Mononuclear cell (primary cell): ENCODE measurements around the gene OR51B6. TPM values are rescaled to one million over a fixed set of nuclear protein-coding genes. Genes with fewer than 3 reads are reported as not detected.
"Not testable (repeated sequence)": the region's sequence is repeated elsewhere in the genome, so short reads cannot be mapped to it uniquely, and the experiment has no call there.

Experiments used
- H3K27me3 ChIP-seq: 2 replicates; pipeline ENCODE4 v1.6.0; 2011; ENCODE audit warnings: low read length, control low read depth; ENCODE audit not compliant: insufficient read depth
- H3K4me1 ChIP-seq: 2 replicates; pipeline ENCODE4 v1.5.1; 2011; ENCODE audit warnings: mild to moderate bottlenecking, low read length, control low read depth; ENCODE audit not compliant: insufficient read depth
- H3K4me3 ChIP-seq: 2 replicates; pipeline ENCODE4 v1.5.1; 2011; ENCODE audit warnings: mild to moderate bottlenecking, low read length, moderate library complexity
- H3K9me3 ChIP-seq: 2 replicates; pipeline ENCODE4 v1.5.1; 2011; ENCODE audit warnings: low read depth, mild to moderate bottlenecking, control low read depth, low read length
- total RNA-seq: library from RNA; depleted of rRNA; stranded (reverse); fragments of >200 nt; gene quantifications from one replicate; pipeline ENCODE4 v1.2.3, GENCODE V29; 2012

Gene OR51B6
- total RNA-seq, 1 donor, result not detected

DNA sequence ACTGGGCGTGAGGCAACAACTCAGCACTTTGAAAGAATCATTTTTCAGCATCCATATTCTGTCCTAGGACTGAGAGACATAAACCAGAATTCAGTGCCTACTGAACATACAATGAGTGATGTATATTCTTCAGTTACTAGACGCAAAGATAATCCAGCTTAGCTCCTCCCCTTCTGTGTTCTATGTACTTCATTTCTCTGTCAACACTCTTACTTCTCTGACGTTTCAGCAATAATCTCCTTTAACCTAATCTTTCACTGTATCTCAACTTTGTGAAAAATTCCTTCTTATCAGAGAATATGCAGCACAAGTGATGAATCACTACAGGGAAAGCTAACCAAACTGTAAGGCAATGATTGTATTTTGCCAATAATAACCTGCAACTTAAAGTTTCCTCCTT is 5.5 kb upstream of the OR51B6 start:
- Histone ChIP-seq H3K27me3 (no peaks in the 10 kb centered on the region), H3K4me3 (no peak overlapping the region), H3K4me1 (no peaks in the 10 kb centered on the region), H3K9me3 (no peaks in the 10 kb centered on the region)

- Histone ChIP-seq H3K27me3 (no peaks in the 10 kb centered on the region), H3K4me1 (no peaks in the 10 kb centered on the region), H3K9me3 (no peaks in the 10 kb centered on the region)
Measured at GRCh38 chr11:5348551-5349194, 2.6 kb upstream of the OR51B6 start.

DNA sequence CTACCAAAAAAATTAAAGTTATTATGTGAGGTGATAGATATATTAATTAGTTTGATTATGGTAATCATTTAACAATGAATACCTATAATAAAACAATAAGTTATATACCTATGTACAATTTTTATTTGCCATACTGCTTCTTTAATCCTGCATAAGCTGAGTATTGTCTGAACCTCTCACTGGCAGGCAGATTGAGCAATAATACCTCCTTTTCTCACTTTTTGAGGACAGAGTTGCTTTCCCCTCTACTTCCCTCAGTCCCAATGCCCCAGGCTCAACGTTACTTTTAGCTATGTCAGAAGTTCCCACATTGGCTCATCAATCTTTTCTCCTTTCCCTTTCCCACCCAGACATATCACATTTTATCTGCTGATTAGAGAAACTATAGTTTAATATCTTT is 1.8 kb upstream of the OR51B6 start:
- H3K4me1 ChIP-seq, result no peaks in the 10 kb centered on the region
- no peaks in the 10 kb centered on the region for H3K27me3 ChIP-seq
- H3K4me3 ChIP-seq, result no peak overlapping the region
- H3K9me3 ChIP-seq, result no peaks in the 10 kb centered on the region

More at GRCh38 chr11:5348551-5349194, 2.6 kb upstream of the OR51B6 start:
- H3K4me3 ChIP-seq, result no peak overlapping the region

DNA sequence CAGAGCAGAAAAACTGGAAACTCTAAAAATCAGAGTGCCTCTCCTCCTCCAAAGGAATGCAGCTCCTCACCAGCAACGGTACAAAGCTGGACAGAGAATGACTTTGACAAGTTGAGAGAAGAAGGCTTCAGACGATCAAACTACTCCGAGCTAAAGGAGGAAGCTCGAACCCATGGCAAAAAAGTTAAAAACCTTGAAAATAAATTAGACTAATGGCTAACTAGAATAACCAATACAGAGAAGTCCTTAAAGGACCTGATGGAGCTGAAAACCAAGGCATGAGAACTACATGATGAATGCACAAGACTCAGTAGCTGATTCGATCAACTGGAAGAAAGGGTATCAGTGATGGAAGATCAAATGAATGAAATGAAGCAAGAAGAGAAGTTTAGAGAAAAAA is 4.7 kb downstream of the OR51B6 start:
- H3K4me1 ChIP-seq, H3K9me3 ChIP-seq, H3K27me3 ChIP-seq, H3K4me3 ChIP-seq: not testable (repeated sequence)

DNA sequence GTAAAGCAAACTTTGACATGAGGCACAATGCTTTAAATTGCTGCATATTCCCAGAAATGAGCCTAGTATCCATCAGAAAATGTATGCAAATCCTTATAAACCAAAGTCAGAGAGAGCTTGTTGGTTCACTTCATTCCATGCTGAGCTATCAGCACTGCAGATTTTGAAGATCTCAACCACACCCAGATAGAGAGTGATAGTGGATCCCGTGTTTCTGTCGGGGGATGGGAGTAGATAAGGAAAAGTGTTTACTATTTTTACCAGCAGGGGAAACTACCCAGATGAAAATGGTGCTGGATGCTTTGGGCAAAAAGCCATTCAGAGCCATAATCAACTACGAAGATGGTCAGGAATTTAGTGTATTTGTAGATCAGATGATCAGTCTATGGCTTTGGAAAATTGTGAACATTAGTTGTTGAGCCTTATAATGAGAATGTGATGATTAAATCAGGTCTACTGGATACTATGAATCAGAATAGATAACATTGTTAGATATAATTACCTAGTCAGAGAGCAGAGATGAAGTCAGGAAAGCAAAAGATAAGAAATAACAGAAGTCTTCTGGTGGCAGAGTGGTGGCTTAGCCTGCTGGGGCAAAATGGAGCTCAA is 10.8 kb downstream of the OR51B6 start:
- H3K27me3 ChIP-seq, result no peaks in the 10 kb centered on the region

DNA sequence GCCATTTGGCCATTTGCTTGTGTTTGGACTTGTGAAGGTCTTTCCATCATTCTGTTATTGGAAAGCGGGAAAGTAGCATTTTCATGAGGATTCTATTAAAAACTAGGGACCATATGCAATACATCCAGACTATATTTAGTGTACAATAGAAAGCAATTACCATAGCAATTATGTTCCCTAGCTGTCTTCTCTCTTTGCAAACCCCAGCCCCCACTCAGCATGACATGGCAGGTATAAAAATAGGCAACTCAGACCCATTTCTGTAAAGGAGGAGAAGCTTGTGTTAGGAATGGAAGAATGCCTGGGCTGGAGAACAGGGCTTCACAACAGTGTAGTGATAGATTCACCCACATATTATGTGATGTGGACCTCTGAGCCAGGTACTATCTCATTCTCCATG is 12.4 kb downstream of the OR51B6 start:
- no peaks in the 10 kb centered on the region for H3K9me3 ChIP-seq
- H3K4me1 ChIP-seq, result no peaks in the 10 kb centered on the region
- H3K27me3 ChIP-seq, result no peaks in the 10 kb centered on the region
- H3K4me3 ChIP-seq, result no peak overlapping the region

More for the DNA sequence above, 10.8 kb downstream of the OR51B6 start:
- Histone ChIP-seq H3K4me1 (no peaks in the 10 kb centered on the region), H3K4me3 (no peak overlapping the region), H3K9me3 (no peaks in the 10 kb centered on the region)

GRCh38 chr11:5364214-5364613 is 12.9 kb downstream of the OR51B6 start:
- Histone ChIP-seq H3K4me3 (no peak overlapping the region), H3K4me1 (no peaks in the 10 kb centered on the region), H3K27me3 (no peaks in the 10 kb centered on the region), H3K9me3 (no peaks in the 10 kb centered on the region)

- H3K4me3 ChIP-seq, H3K9me3 ChIP-seq, H3K27me3 ChIP-seq, H3K4me1 ChIP-seq: not testable (repeated sequence)
Measured at GRCh38 chr11:5366365-5366764, 15.1 kb downstream of the OR51B6 start.

DNA sequence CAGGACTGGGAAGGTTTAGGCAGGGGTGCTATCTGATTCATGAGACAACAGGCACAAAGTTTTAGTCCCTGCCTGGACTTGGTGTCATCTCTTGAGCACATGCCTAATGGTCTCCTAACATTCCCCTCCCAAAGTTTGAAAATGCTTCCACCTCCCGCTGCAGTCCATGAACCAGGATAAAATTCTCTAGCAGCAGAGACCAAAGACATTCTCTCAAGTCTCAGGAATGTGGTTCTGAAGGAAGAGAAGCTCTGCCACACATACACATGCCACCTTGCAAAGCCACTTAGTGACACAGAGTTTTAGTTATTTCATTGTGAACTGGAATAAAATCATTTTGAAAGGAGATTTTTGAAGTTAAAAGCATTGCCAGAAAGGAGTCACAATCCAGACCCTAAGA is 15.5 kb downstream of the OR51B6 start:
- Histone ChIP-seq H3K4me1 (no peaks in the 10 kb centered on the region), H3K27me3 (no peaks in the 10 kb centered on the region), H3K4me3 (no peak overlapping the region), H3K9me3 (no peaks in the 10 kb centered on the region)

DNA sequence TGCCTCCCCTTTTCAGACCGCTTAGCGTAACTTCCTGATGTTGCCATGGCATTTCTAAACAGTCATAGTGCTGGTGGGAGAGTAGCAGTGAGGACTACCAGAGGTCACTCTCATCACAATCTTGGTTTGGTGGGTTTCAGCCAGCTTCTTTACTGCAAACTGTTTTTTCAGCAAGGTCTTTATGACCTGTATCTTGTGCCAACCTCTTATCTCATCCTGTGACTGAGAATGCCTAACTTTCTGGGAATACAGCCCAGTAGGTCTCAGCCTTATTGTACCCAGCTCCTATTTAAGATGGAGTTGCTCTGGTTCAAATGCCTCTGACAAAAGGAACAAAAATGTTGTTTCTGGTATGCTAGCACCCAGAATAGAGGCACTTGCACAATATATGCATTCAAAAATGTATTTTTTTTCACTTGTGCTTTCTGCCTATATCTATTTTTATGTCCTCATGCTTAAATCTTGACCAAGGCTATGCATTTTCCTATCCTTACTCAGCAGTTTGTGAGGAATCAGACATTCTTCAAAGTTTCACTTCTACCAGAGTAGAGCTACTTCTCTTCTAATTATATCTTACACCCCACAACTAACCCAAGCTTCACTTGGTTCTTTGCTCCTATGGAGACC is 16.3 kb downstream of the OR51B6 start:
- Histone ChIP-seq H3K9me3 (no peaks in the 10 kb centered on the region), H3K27me3 (no peaks in the 10 kb centered on the region), H3K4me1 (no peaks in the 10 kb centered on the region), H3K4me3 (no peak overlapping the region)

GRCh38 chr11:5368502-5369043 is 17.3 kb downstream of the OR51B6 start:
- no peaks in the 10 kb centered on the region for H3K27me3 ChIP-seq

DNA sequence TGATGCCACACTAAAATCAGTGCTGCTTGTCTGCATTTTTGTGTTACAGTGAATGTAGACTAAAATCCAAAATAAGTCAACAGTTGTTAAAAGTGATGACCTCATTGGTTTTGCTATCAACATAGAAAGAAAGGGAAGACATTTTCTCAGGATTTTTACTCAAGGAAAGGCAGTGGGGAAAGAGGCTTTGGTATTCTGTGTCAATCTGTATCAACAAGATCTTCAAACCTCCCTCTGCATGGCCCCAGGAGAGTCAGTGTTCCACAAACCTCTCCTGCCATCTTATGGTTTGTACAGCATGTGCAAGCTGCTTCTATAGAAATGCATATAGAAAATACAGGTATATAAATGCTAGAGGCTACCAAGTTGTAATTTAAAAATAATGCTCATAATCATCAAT is 18.5 kb downstream of the OR51B6 start:
- no peak overlapping the region for H3K4me3 ChIP-seq
- no peaks in the 10 kb centered on the region for H3K9me3 ChIP-seq
- H3K27me3 ChIP-seq, result no peaks in the 10 kb centered on the region
- no peaks in the 10 kb centered on the region for H3K4me1 ChIP-seq

More at GRCh38 chr11:5368502-5369043, 17.3 kb downstream of the OR51B6 start:
- no peaks in the 10 kb centered on the region for H3K4me1 ChIP-seq
- H3K4me3 ChIP-seq, result no peak overlapping the region
- no peaks in the 10 kb centered on the region for H3K9me3 ChIP-seq

GRCh38 chr11:5380740-5381342 is 29.5 kb downstream of the OR51B6 start:
- Histone ChIP-seq H3K27me3 (peaks cover 3% of the 10 kb centered on the region), H3K4me3 (no peak overlapping the region), H3K9me3 (no peaks in the 10 kb centered on the region), H3K4me1 (no peaks in the 10 kb centered on the region)

GRCh38 chr11:5383576-5383975 is 32.3 kb downstream of the OR51B6 start, which contains the start of gene OR51M1:
TSS of gene OR51M1 (plus strand) at chr11:5383812. CDS start at chr11:5389399, 5,587 bp downstream.
- H3K4me3 ChIP-seq, result no peak within 1 kb of the TSS
- peaks cover 3% of the 10 kb centered on the region for H3K27me3 ChIP-seq
- H3K9me3 ChIP-seq, result no peaks in the 10 kb centered on the region
- H3K4me1 ChIP-seq, result no peaks in the 10 kb centered on the region

GRCh38 chr11:5384335-5384734 is 33.0 kb downstream of the OR51B6 start:
- Histone ChIP-seq H3K4me1 (no peaks in the 10 kb centered on the region), H3K9me3 (no peaks in the 10 kb centered on the region), H3K4me3 (no peak overlapping the region), H3K27me3 (peaks cover 3% of the 10 kb centered on the region)
